A549 (cell line): Measurements from ENCODE around the gene PDE4D. TPM values are rescaled to one million over a fixed set of nuclear protein-coding genes. Genes with fewer than 3 reads are reported as not detected.

ENCODE experiments used
- BHLHE40 ChIP-seq: IDR thresholded peaks from 2 replicates; pipeline ENCODE4 v1.6.1; 2012; ENCODE audit warnings: low read depth, low read length, inconsistent platforms
- CBX8 ChIP-seq: fragments of 200-600 bp; sonication (generic); IDR thresholded peaks from 2 replicates; pipeline ENCODE4 v1.6.1; 2016
- EHF ChIP-seq: fragments of 250-450 bp; sonication (Bioruptor Pico); IDR thresholded peaks from 2 replicates; pipeline ENCODE4 v1.5.0; 2020; ENCODE audit warnings: mild to moderate bottlenecking
- EHMT2 ChIP-seq: fragments of 200-600 bp; sonication (generic); IDR thresholded peaks from 2 replicates; pipeline ENCODE4 v1.6.1; 2016; ENCODE audit warnings: antibody characterized with exemption, low read depth, mild to moderate bottlenecking, moderate library complexity
- EP300 ChIP-seq, 2 experiments: fragments of >200 bp; sonication (Bioruptor Twin); formaldehyde crosslinking; IDR thresholded peaks; 2 replicates in 1 of 2; 3 replicates in 1 of 2; pipeline ENCODE4 v1.6.1; 2016 to 2017
- ESRRA ChIP-seq: fragments of 150-350 bp; IDR thresholded peaks from 2 replicates; pipeline ENCODE4 v1.6.1; 2014; ENCODE audit warnings: mild to moderate bottlenecking, low read length, borderline replicate concordance
- FOSL2 ChIP-seq, 2 experiments: fragments of 450-650 bp in 1 of 2; fragments of >200 bp in 1 of 2; sonication (Bioruptor Twin) in 1 of 2; formaldehyde crosslinking; IDR thresholded peaks; 2 replicates each; pipeline versions ENCODE4 v1.5.0 to v1.6.1; 2016 to 2020; ENCODE audit warnings: mild to moderate bottlenecking in 1 of 2, moderate library complexity in 1 of 2
- FOXS1 ChIP-seq: fragments of 250-450 bp; sonication (Bioruptor Pico); IDR thresholded peaks from 2 replicates; pipeline ENCODE4 v1.5.0; 2020; ENCODE audit warnings: mild to moderate bottlenecking, moderate library complexity
- GATA3 ChIP-seq: IDR thresholded peaks from 2 replicates; pipeline ENCODE4 v1.6.1; 2012; ENCODE audit warnings: borderline replicate concordance
- HDAC2 ChIP-seq: fragments of 200-600 bp; sonication (generic); IDR thresholded peaks from 2 replicates; pipeline ENCODE4 v1.6.1; 2016
- HOXA7 ChIP-seq: fragments of 250-450 bp; sonication (Bioruptor Pico); IDR thresholded peaks from 2 replicates; pipeline ENCODE4 v1.5.0; 2020; ENCODE audit warnings: mild to moderate bottlenecking, moderate library complexity
- HOXB13 ChIP-seq: fragments of 250-450 bp; sonication (Bioruptor Pico); IDR thresholded peaks from 2 replicates; pipeline ENCODE4 v1.5.0; 2020; ENCODE audit warnings: low read depth, mild to moderate bottlenecking, moderate library complexity
- JUN ChIP-seq, 2 experiments: fragments of >200 bp; sonication (Bioruptor Twin); formaldehyde crosslinking; IDR thresholded peaks; 2 replicates in 1 of 2; 3 replicates in 1 of 2; pipeline ENCODE4 v1.6.1; 2016 to 2017
- JUNB ChIP-seq: fragments of >200 bp; sonication (Bioruptor Twin); formaldehyde crosslinking; IDR thresholded peaks from 2 replicates; pipeline ENCODE4 v1.6.1; 2016
- KDM1A ChIP-seq: fragments of 200-600 bp; sonication (generic); IDR thresholded peaks from 2 replicates; pipeline ENCODE4 v1.6.1; 2016; ENCODE audit warnings: low read depth, mild to moderate bottlenecking
- KDM5A ChIP-seq: fragments of 200-600 bp; sonication (generic); IDR thresholded peaks from 2 replicates; pipeline ENCODE4 v1.6.1; 2016; ENCODE audit warnings: antibody characterized with exemption, mild to moderate bottlenecking
- MAFK ChIP-seq: fragments of 450-650 bp; IDR thresholded peaks from 2 replicates; pipeline ENCODE4 v1.6.1; 2014; ENCODE audit not compliant: partially characterized antibody
- NPAS2 ChIP-seq: fragments of 250-450 bp; sonication (Bioruptor Pico); IDR thresholded peaks from 2 replicates; pipeline ENCODE4 v1.8.0; 2022; ENCODE audit warnings: mild to moderate bottlenecking, moderate library complexity, borderline replicate concordance
- NR3C1 ChIP-seq: fragments of >200 bp; sonication (Bioruptor Twin); formaldehyde crosslinking; IDR thresholded peaks from 3 replicates; pipeline ENCODE4 v1.6.1; 2017
- POLR2A ChIP-seq: IDR thresholded peaks from 2 replicates; pipeline ENCODE4 v1.6.1; 2012; ENCODE audit warnings: mild to moderate bottlenecking, low read length
- RARB ChIP-seq: fragments of 250-450 bp; sonication (Bioruptor Pico); IDR thresholded peaks from 2 replicates; pipeline ENCODE4 v1.8.0; 2021; ENCODE audit warnings: mild to moderate bottlenecking, moderate library complexity
- RFX5 ChIP-seq: fragments of 450-650 bp; IDR thresholded peaks from 2 replicates; pipeline ENCODE4 v1.7.1; 2014; ENCODE audit warnings: antibody characterized with exemption, mild to moderate bottlenecking, moderate library complexity
- TP53 ChIP-seq: fragments of 250-450 bp; sonication (Bioruptor Pico); IDR thresholded peaks from 2 replicates; pipeline ENCODE4 v1.5.0; 2021; ENCODE audit warnings: mild to moderate bottlenecking, moderate library complexity
- ZFP36 ChIP-seq: fragments of 450-650 bp; IDR thresholded peaks from 2 replicates; pipeline ENCODE4 v1.6.1; 2014; ENCODE audit warnings: borderline replicate concordance; ENCODE audit not compliant: partially characterized antibody
- ZNF302 ChIP-seq: fragments of 250-450 bp; sonication (Bioruptor Pico); IDR thresholded peaks from 2 replicates; pipeline ENCODE4 v1.9.0; 2021; ENCODE audit warnings: inconsistent platforms, mild to moderate bottlenecking, moderate library complexity
- polyA plus RNA-seq, 4 experiments: library from polyadenylated mRNA; depleted of rRNA in 3 of 4; stranded (reverse); fragments of >200 nt; fragmentation: RNase III in 1 of 4; extraction: RNeasy Plus Mini Kit Qiagen cat#74134 plus additional on column Dnase treatment in 1 of 4; gene quantifications; 2 replicates in 3 of 4; 3 replicates in 1 of 4; pipeline ENCODE4 v1.2.3, GENCODE V29; 2011 to 2017
- TF ChIP-seq, protein P1 (sequence below): fragments of 250-450 bp; sonication (Bioruptor Pico); IDR thresholded peaks from 2 replicates; pipeline ENCODE4 v1.5.0; 2020; ENCODE audit warnings: low read depth, mild to moderate bottlenecking, moderate library complexity
- TF ChIP-seq, protein P2 (sequence below): fragments of >200 bp; sonication (Bioruptor Twin); formaldehyde crosslinking; IDR thresholded peaks from 3 replicates; pipeline ENCODE4 v1.6.1; 2016
- TF ChIP-seq, protein P3 (sequence below): fragments of 150-350 bp; IDR thresholded peaks from 2 replicates; pipeline ENCODE4 v1.6.1; 2014; ENCODE audit warnings: low read depth, mild to moderate bottlenecking, low read length
- TF ChIP-seq, protein P4 (sequence below): fragments of >200 bp; sonication (Bioruptor Twin); formaldehyde crosslinking; IDR thresholded peaks from 3 replicates; pipeline ENCODE4 v1.5.1; 2016
- TF ChIP-seq, protein P5 (sequence below): IDR thresholded peaks from 2 replicates; pipeline ENCODE4 v1.6.1; 2012; ENCODE audit warnings: low read depth, borderline replicate concordance
- TF ChIP-seq, protein P6 (sequence below): fragments of 250-450 bp; sonication (Bioruptor Pico); IDR thresholded peaks from 2 replicates; pipeline ENCODE4 v1.5.0; 2021; ENCODE audit warnings: mild to moderate bottlenecking, moderate library complexity, borderline replicate concordance
- TF ChIP-seq, protein P7 (sequence below): IDR thresholded peaks from 2 replicates; pipeline ENCODE4 v1.6.1; 2012
- TF ChIP-seq, protein P8 (sequence below): IDR thresholded peaks from 2 replicates; pipeline ENCODE4 v1.6.1; 2012
- TF ChIP-seq, protein P9 (sequence below): fragments of 450-650 bp; IDR thresholded peaks from 2 replicates; pipeline ENCODE4 v1.6.1; 2014; ENCODE audit warnings: antibody characterized with exemption

Gene PDE4D
- polyA plus RNA-seq, 2 of the 4 experiments (the other 2 are of a cell fraction): 74.0 to 213 TPM

DNA sequence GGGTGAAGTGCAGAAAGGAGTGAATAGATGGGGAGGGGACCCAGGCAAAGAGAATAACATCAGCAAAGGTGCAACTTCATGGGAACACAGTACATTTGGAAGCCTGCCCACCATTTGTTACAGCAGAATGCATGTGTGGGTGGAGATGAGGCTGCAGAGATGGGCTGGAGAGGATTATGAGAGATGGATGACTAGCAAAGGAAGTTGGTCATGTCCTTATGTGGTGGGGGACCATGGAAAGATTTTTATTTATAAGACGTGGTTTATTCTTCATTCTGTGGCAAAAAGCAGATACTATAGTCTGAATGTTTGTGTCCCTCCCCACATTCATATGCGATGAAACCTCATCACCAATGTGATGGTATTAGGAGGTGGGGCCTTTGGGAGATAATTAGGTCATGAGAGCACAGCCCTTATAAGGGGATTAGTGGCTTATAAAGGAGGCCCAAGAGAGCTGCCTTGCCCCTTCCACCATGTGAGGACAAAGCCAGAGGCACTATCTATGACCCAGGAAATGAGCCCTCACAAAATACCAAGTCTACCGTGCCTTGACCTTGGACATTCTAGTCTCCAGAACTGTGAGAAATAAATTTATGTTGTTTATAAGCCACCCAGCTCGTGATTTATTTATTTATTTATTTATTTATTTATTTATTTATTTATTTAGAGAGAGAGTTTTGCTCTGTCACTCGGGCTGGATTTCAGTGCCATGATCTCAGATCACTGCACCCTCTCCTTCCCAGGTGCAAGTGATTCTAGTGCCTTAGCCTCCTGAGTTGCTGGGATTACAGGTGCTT is 827.0 kb downstream of the PDE4D start (continued):
- TF ChIP-seq ESRRA: no peak
- TF ChIP-seq RARB (CRISPR knock-in tag): no peak
- TF ChIP-seq BHLHE40: no peak
- no peak for TF ChIP-seq RFX5
- TF ChIP-seq, protein P1, sequence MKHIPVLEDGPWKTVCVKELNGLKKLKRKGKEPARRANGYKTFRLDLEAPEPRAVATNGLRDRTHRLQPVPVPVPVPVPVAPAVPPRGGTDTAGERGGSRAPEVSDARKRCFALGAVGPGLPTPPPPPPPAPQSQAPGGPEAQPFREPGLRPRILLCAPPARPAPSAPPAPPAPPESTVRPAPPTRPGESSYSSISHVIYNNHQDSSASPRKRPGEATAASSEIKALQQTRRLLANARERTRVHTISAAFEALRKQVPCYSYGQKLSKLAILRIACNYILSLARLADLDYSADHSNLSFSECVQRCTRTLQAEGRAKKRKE (CRISPR knock-in tag): no peak
- TF ChIP-seq KDM1A: no peak
- TF ChIP-seq ZNF302 (CRISPR knock-in tag): peak; percentile 27; the same call in 1 of the 2 replicates
- TF ChIP-seq, protein P2, sequence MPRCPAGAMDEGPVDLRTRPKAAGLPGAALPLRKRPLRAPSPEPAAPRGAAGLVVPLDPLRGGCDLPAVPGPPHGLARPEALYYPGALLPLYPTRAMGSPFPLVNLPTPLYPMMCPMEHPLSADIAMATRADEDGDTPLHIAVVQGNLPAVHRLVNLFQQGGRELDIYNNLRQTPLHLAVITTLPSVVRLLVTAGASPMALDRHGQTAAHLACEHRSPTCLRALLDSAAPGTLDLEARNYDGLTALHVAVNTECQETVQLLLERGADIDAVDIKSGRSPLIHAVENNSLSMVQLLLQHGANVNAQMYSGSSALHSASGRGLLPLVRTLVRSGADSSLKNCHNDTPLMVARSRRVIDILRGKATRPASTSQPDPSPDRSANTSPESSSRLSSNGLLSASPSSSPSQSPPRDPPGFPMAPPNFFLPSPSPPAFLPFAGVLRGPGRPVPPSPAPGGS: no peak
- TF ChIP-seq, protein P3, sequence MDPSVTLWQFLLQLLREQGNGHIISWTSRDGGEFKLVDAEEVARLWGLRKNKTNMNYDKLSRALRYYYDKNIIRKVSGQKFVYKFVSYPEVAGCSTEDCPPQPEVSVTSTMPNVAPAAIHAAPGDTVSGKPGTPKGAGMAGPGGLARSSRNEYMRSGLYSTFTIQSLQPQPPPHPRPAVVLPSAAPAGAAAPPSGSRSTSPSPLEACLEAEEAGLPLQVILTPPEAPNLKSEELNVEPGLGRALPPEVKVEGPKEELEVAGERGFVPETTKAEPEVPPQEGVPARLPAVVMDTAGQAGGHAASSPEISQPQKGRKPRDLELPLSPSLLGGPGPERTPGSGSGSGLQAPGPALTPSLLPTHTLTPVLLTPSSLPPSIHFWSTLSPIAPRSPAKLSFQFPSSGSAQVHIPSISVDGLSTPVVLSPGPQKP: no peak
- no peak for TF ChIP-seq POLR2A
- TF ChIP-seq, protein P4, sequence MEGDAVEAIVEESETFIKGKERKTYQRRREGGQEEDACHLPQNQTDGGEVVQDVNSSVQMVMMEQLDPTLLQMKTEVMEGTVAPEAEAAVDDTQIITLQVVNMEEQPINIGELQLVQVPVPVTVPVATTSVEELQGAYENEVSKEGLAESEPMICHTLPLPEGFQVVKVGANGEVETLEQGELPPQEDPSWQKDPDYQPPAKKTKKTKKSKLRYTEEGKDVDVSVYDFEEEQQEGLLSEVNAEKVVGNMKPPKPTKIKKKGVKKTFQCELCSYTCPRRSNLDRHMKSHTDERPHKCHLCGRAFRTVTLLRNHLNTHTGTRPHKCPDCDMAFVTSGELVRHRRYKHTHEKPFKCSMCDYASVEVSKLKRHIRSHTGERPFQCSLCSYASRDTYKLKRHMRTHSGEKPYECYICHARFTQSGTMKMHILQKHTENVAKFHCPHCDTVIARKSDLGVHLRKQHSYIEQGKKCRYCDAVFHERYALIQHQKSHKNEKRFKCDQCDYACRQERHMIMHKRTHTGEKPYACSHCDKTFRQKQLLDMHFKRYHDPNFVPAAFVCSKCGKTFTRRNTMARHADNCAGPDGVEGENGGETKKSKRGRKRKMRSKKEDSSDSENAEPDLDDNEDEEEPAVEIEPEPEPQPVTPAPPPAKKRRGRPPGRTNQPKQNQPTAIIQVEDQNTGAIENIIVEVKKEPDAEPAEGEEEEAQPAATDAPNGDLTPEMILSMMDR: no peak
- no peak for TF ChIP-seq FOXS1 (CRISPR knock-in tag)
- TF ChIP-seq ZFP36: no peak
- TF ChIP-seq, protein P5, sequence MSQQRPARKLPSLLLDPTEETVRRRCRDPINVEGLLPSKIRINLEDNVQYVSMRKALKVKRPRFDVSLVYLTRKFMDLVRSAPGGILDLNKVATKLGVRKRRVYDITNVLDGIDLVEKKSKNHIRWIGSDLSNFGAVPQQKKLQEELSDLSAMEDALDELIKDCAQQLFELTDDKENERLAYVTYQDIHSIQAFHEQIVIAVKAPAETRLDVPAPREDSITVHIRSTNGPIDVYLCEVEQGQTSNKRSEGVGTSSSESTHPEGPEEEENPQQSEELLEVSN: no peak
- TF ChIP-seq EHMT2: no peak
- TF ChIP-seq, protein P6, sequence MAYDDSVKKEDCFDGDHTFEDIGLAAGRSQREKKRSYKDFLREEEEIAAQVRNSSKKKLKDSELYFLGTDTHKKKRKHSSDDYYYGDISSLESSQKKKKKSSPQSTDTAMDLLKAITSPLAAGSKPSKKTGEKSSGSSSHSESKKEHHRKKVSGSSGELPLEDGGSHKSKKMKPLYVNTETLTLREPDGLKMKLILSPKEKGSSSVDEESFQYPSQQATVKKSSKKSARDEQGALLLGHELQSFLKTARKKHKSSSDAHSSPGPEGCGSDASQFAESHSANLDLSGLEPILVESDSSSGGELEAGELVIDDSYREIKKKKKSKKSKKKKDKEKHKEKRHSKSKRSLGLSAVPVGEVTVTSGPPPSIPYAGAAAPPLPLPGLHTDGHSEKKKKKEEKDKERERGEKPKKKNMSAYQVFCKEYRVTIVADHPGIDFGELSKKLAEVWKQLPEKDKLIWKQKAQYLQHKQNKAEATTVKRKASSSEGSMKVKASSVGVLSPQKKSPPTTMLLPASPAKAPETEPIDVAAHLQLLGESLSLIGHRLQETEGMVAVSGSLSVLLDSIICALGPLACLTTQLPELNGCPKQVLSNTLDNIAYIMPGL (CRISPR knock-in tag): no peak
- TF ChIP-seq, protein P7, sequence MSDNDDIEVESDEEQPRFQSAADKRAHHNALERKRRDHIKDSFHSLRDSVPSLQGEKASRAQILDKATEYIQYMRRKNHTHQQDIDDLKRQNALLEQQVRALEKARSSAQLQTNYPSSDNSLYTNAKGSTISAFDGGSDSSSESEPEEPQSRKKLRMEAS: no peak
- TF ChIP-seq HDAC2: no peak
- TF ChIP-seq JUN (IDR thresholded peaks at IDR 0.05): no peak; a peak in 1 of 5 replicates
- TF ChIP-seq, protein P8, sequence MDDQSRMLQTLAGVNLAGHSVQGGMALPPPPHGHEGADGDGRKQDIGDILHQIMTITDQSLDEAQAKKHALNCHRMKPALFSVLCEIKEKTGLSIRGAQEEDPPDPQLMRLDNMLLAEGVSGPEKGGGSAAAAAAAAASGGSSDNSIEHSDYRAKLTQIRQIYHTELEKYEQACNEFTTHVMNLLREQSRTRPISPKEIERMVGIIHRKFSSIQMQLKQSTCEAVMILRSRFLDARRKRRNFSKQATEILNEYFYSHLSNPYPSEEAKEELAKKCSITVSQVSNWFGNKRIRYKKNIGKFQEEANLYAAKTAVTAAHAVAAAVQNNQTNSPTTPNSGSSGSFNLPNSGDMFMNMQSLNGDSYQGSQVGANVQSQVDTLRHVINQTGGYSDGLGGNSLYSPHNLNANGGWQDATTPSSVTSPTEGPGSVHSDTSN: no peak
- TF ChIP-seq CBX8: no peak
- no peak for TF ChIP-seq GATA3
- TF ChIP-seq EHF (CRISPR knock-in tag): peak; percentile 51; the same call in 1 of the 2 replicates
- TF ChIP-seq KDM5A: no peak
- TF ChIP-seq HOXB13: peak; percentile 24; the same call in 1 of the 2 replicates
- TF ChIP-seq JUNB: no peak
- no peak for TF ChIP-seq NR3C1
- TF ChIP-seq, protein P9, sequence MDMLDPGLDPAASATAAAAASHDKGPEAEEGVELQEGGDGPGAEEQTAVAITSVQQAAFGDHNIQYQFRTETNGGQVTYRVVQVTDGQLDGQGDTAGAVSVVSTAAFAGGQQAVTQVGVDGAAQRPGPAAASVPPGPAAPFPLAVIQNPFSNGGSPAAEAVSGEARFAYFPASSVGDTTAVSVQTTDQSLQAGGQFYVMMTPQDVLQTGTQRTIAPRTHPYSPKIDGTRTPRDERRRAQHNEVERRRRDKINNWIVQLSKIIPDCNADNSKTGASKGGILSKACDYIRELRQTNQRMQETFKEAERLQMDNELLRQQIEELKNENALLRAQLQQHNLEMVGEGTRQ: no peak
- TF ChIP-seq EP300 (IDR thresholded peaks at IDR 0.05): no peak
- TF ChIP-seq FOSL2 (IDR thresholded peaks at IDR 0.05): no peak
- peak; percentile 18; the same call in 1 of the 2 replicates for TF ChIP-seq FOSL2 (CRISPR knock-in tag; IDR thresholded peaks at IDR 0.05)
- TF ChIP-seq TP53 (CRISPR knock-in tag): no peak
- no peak for TF ChIP-seq MAFK
- TF ChIP-seq HOXA7 (CRISPR knock-in tag): no peak
- no peak for TF ChIP-seq NPAS2
